GM19240 (cell line): Measurements from ENCODE around the gene PRRT1.
"Not testable (repeated sequence)": the region's sequence is repeated elsewhere in the genome, so short reads cannot be mapped to it uniquely, and the experiment has no call there.

ENCODE experiments used
- DNase-seq: peaks from one replicate; pipeline ENCODE4 v3.0.0; 2011; ENCODE audit warnings: low spot score; ENCODE audit not compliant: insufficient read length

Gene PRRT1

GRCh38 chr6:32151181-32151862 lies 417 bp downstream of the PRRT1 start:
- no peak for DNase-seq

GRCh38 chr6:32149932-32150870 lies 1.5 kb downstream of the PRRT1 start:
- no peak for DNase-seq

- no peak for DNase-seq
Measured at GRCh38 chr6:32149092-32149755, 2.5 kb downstream of the PRRT1 start.

GRCh38 chr6:32148289-32149091 lies 3.2 kb downstream of the PRRT1 start:
- no peak for DNase-seq

- no peak for DNase-seq
Measured at GRCh38 chr6:32147401-32148132, 4.2 kb downstream of the PRRT1 start.

GRCh38 chr6:32146687-32147086 lies 5.1 kb downstream of the PRRT1 start:
- DNase-seq = no peak

GRCh38 chr6:32146287-32146686 lies 5.5 kb downstream of the PRRT1 start:
- no peak for DNase-seq

- DNase-seq = not testable (repeated sequence)
Measured at GRCh38 chr6:32144238-32144637, 7.5 kb downstream of the PRRT1 start.

GRCh38 chr6:32140420-32141046 lies 11.2 kb downstream of the PRRT1 start:
- DNase-seq = no peak

GRCh38 chr6:32139590-32139989 lies 12.1 kb downstream of the PRRT1 start:
- DNase-seq = no peak

GRCh38 chr6:32137454-32137853 lies 14.3 kb downstream of the PRRT1 start:
- DNase-seq = no peak

GRCh38 chr6:32133786-32134185 lies 18.0 kb downstream of the PRRT1 start:
- no peak for DNase-seq

- DNase-seq = no peak
Measured at GRCh38 chr6:32132110-32132509, 19.6 kb downstream of the PRRT1 start.

GRCh38 chr6:32131439-32131948 lies 20.2 kb downstream of the PRRT1 start:
- no peak for DNase-seq

GRCh38 chr6:32129297-32130088 lies 22.2 kb downstream of the PRRT1 start:
- no peak for DNase-seq

- no peak for DNase-seq
Measured at GRCh38 chr6:32128751-32129296, 22.9 kb downstream of the PRRT1 start.

GRCh38 chr6:32127717-32128592 lies 23.8 kb downstream of the PRRT1 start, which contains the start of gene ATF6B:
Gene ATF6B, minus strand, starts transcription at chr6:32128246. Its CDS starts 39 bp downstream, at chr6:32128207.
- peak; percentile 97 for DNase-seq

- no peak for DNase-seq
Measured at GRCh38 chr6:32127409-32127716, 24.4 kb downstream of the PRRT1 start.
